GM12891 (cell line): ENCODE measurements around the gene ZSWIM3.

Source experiments
- POLR2A ChIP-seq: IDR thresholded peaks from 2 replicates; pipeline ENCODE4 v1.6.1; 2011; ENCODE audit warnings: low read depth, low read length, control low read depth
- POLR2AphosphoS5 ChIP-seq: IDR thresholded peaks from 2 replicates; pipeline ENCODE4 v1.6.1; 2011; ENCODE audit warnings: low read depth, low read length, control low read depth
- SPI1 ChIP-seq: IDR thresholded peaks from 2 replicates; pipeline ENCODE4 v1.6.1; 2011; ENCODE audit warnings: low read depth, low read length, control low read depth

GRCh38 chr20:45860560-45861220, 3.3 kb downstream of the ZSWIM3 start:
- TF ChIP-seq POLR2A = no peak
- TF ChIP-seq POLR2AphosphoS5 = no peak
- TF ChIP-seq SPI1 = no peak
